ENCODE data around the gene RNF145. TPM values are rescaled to one million over a fixed set of nuclear protein-coding genes. Genes with fewer than 3 reads are reported as not detected.

RNF145 gene
- total and polyA plus RNA-seq, 10 donors = 27.6 to 90.7 (median 69.6) TPM

- TF ChIP-seq POLR2AphosphoS5 (IDR thresholded peaks at IDR 0.05) = no peak
- TF ChIP-seq POLR2A (IDR thresholded peaks at IDR 0.05) = no peak
- TF ChIP-seq, protein P1, sequence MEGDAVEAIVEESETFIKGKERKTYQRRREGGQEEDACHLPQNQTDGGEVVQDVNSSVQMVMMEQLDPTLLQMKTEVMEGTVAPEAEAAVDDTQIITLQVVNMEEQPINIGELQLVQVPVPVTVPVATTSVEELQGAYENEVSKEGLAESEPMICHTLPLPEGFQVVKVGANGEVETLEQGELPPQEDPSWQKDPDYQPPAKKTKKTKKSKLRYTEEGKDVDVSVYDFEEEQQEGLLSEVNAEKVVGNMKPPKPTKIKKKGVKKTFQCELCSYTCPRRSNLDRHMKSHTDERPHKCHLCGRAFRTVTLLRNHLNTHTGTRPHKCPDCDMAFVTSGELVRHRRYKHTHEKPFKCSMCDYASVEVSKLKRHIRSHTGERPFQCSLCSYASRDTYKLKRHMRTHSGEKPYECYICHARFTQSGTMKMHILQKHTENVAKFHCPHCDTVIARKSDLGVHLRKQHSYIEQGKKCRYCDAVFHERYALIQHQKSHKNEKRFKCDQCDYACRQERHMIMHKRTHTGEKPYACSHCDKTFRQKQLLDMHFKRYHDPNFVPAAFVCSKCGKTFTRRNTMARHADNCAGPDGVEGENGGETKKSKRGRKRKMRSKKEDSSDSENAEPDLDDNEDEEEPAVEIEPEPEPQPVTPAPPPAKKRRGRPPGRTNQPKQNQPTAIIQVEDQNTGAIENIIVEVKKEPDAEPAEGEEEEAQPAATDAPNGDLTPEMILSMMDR (IDR thresholded peaks at IDR 0.05 in 8 of 11, conservative IDR thresholded peaks at IDR 0.05 in 3 of 11) = no peak
- 27 to 56% (median 41%) methylated on average over 1 of the region's 1 CpG for WGBS, 5 donors
- no peak overlapping the region for H3K4me3 ChIP-seq
- DNase-seq = no peak
- peaks cover 0 to 81% (median 17%) of the 10 kb centered on the region in 6 donors for H3K36me3 ChIP-seq
- H3K4me1 ChIP-seq = peaks cover 0 to 69% (median 27%) of the 10 kb centered on the region in 6 donors
- intact Hi-C loops (cut with DNase I; ENCODE audit: low total_unique reads) = no loop called here
- peak overlapping the region in 2 of 8 donors; percentile 11 to 14 for H3K27ac ChIP-seq
- no peaks in the 10 kb centered on the region for H3K27me3 ChIP-seq (replicated peaks in 1 of 7)
- H3K9me3 ChIP-seq = no peaks in the 10 kb centered on the region
These were observed 33.8 kb downstream of the RNF145 start for GRCh38 chr5:159175547-159175946.

DNA sequence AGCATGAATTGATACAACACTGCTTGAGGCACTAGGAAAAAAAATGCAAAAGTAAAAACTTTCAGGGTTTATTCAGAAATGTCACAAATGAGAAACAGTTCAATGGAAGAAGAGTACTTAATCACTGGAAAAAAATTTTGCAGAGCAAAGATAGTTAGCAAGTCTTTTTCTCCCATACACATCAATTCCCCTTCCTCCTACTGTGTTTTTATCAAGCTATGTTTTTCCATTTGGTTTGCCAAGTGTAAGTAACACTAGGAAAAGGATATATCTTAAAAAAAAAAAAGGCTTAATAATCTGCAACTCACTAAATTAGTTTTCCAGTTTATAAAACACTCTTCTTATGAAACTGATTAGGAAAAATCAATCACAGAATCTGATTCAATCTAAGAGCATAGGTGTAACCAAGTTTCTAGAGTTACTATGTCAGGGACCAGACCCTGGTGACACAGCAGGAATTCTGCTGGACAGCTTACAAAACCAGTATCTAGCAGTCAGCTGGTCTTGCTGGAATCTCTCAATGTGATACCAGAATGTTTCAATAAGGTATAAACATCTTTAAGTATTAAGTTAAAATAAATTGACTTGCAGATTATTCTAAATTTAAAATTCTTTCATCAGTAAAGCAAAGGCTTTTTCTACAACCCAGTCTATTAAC is 34.7 kb downstream of the RNF145 start:
- peaks cover 0 to 78% (median 17%) of the 10 kb centered on the region in 6 donors for H3K36me3 ChIP-seq
- no peak for TF ChIP-seq POLR2A (IDR thresholded peaks at IDR 0.05)
- TF ChIP-seq, protein P1 (IDR thresholded peaks at IDR 0.05 in 8 of 11, conservative IDR thresholded peaks at IDR 0.05 in 3 of 11) = no peak
- no peak for TF ChIP-seq POLR2AphosphoS5 (IDR thresholded peaks at IDR 0.05)
- H3K27me3 ChIP-seq (replicated peaks in 1 of 7) = no peaks in the 10 kb centered on the region
- no peak for DNase-seq
- no peak overlapping the region for H3K4me3 ChIP-seq
- peaks cover 0 to 64% (median 18%) of the 10 kb centered on the region in 6 donors for H3K4me1 ChIP-seq
- no peak overlapping the region for H3K27ac ChIP-seq
- H3K9me3 ChIP-seq = no peaks in the 10 kb centered on the region
- intact Hi-C loops (cut with DNase I; ENCODE audit: low total_unique reads) = no loop called here

DNA sequence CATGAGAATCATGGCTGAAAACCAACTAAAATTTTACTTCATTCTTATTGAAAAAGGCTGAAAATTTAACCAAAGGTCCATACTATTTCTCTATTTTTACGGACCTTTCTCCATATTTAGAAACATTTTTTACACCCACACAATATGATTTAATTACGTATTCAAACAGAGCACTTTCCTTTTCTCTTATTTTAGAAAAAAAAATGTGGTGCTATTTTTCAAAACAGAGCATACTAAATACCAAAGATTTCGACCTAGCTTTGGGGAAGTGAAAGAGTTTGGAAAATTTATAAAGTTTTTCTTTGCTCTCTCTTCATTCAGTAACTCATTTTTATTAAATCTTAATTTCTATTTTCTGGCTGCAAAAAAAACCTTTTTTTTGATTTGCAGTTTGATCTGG is 38.1 kb downstream of the RNF145 start:
- DNase-seq = no peak
- Histone ChIP-seq H3K36me3 (peaks cover 0 to 80% (median 19%) of the 10 kb centered on the region in 6 donors), H3K27ac (no peak overlapping the region), H3K4me1 (peaks cover 0 to 37% (median 10%) of the 10 kb centered on the region in 6 donors), H3K27me3 (replicated peaks in 1 of 7) (no peaks in the 10 kb centered on the region), H3K4me3 (no peak overlapping the region), H3K9me3 (no peaks in the 10 kb centered on the region)
- intact Hi-C loops (cut with DNase I; ENCODE audit: low total_unique reads) = no loop called here
- 36 to 75% (median 53%) methylated on average over 3 of the region's 3 CpGs for WGBS, 5 donors
- TF ChIP-seq, protein P1 (IDR thresholded peaks at IDR 0.05 in 8 of 11, conservative IDR thresholded peaks at IDR 0.05 in 3 of 11) = no peak
- no peak for TF ChIP-seq POLR2A (IDR thresholded peaks at IDR 0.05)

DNA sequence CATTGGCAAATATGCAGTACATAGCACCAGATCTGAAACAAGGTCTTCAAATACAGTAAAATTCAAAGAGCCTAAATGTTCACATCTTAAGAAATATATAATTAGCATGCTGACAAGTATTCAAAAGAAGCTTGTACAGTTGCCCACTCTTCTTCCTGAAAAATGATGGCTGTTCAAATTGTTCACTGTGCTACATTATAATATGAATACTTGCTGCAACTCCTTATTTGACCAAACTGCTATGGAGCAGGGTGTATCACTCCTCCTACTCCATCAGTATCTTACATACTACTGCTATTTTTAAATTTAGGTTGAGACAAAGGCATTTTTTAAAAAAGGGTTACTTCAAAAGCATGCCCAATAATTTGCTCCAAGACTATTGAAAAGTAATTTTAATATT is 39.3 kb downstream of the RNF145 start:
- peaks cover 0 to 78% (median 16%) of the 10 kb centered on the region in 6 donors for H3K36me3 ChIP-seq
- H3K27me3 ChIP-seq (replicated peaks in 1 of 7) = no peaks in the 10 kb centered on the region
- DNase-seq = no peak
- intact Hi-C loops (cut with DNase I; ENCODE audit: low total_unique reads) = no loop called here
- H3K27ac ChIP-seq = no peak overlapping the region
- H3K9me3 ChIP-seq = no peaks in the 10 kb centered on the region
- TF ChIP-seq POLR2AphosphoS5 (IDR thresholded peaks at IDR 0.05) = no peak
- TF ChIP-seq, protein P1 (IDR thresholded peaks at IDR 0.05 in 8 of 11, conservative IDR thresholded peaks at IDR 0.05 in 3 of 11) = no peak
- no peak for TF ChIP-seq POLR2A (IDR thresholded peaks at IDR 0.05)
- H3K4me3 ChIP-seq = no peak overlapping the region
- peaks cover 0 to 24% (median 4%) of the 10 kb centered on the region in 6 donors for H3K4me1 ChIP-seq

Measured in spleen (tissue), 11 donors.